GM12873 (cell line): Measurements from ENCODE around the gene EVC.

Source experiments
- TF ChIP-seq, protein P1 (sequence below): IDR thresholded peaks from 2 replicates; pipeline ENCODE4 v1.5.1; 2012; ENCODE audit warnings: low read depth, mild to moderate bottlenecking, moderate library complexity, low read length, control low read depth; ENCODE audit not compliant: insufficient read depth; ENCODE audit errors: missing control alignments

EVC gene

DNA sequence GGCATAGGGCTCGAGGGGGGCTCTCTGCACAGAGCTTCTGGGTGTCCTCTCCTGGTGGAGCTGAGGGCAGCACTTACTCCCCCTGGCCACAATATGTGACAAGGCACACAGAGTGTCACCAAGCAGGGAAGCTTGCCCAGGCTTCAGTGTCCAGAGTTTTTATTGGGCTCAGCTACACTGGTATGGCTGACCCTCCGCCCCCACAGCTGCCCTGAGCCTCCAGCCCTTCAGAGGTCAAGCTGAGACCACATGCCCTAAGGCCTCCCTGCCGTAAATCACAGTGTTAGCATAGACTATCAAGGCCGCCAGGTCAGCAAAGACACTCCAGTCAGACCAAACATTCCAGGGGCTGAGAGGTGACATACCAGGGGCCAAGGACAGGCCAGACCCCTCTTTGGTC, 59.0 kb downstream of the EVC start:
- TF ChIP-seq, protein P1, sequence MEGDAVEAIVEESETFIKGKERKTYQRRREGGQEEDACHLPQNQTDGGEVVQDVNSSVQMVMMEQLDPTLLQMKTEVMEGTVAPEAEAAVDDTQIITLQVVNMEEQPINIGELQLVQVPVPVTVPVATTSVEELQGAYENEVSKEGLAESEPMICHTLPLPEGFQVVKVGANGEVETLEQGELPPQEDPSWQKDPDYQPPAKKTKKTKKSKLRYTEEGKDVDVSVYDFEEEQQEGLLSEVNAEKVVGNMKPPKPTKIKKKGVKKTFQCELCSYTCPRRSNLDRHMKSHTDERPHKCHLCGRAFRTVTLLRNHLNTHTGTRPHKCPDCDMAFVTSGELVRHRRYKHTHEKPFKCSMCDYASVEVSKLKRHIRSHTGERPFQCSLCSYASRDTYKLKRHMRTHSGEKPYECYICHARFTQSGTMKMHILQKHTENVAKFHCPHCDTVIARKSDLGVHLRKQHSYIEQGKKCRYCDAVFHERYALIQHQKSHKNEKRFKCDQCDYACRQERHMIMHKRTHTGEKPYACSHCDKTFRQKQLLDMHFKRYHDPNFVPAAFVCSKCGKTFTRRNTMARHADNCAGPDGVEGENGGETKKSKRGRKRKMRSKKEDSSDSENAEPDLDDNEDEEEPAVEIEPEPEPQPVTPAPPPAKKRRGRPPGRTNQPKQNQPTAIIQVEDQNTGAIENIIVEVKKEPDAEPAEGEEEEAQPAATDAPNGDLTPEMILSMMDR: no peak

DNA sequence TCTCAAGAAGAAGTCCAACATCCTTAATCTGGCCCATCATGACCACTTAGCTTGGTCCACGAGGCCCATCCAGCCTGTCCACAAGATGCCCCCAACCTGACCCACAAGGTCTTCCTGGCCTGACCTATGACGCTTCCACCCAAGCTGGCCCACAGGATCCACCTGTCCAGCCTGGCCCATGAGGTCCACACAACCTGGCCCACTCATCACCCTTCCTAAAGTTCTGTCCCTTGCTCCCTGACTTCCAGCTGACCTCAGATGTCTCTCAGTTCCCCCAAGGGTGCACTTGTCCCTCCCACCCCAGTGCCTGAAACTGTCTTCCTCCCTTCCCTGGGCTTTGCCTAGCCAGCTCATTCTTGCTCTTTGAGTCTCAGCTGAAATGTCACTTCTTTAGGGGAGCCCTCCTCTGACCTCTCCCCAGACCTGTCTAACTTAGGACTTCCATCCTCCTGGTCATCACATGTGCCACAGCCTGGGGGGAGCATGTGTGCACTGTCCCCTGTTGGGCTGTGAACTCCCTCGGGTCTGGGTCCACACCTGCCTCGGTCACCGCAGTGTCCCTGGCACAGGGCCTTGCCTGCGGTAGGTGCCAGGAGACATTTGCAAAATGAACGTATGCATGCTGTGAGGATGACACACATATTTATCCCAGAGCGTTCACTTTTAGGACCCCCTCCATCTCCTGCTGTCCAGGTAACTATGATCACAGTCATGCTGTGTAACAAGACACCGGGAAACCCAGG, 61.7 kb downstream of the EVC start:
- TF ChIP-seq, protein P1: no peak

DNA sequence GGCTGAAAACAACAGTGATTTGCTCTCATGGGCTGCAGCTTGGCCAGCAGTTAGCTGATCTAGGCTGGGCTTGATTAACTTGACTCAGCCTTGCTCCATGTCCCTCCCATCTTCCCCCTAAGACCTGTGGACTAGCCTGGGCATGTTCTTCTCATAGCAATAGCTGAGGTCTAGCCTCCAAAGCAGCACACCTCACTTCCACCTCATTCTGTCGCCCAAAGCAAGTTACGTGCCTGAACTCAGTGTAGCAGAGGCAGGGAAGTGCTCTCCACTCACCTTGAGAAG, 62.2 kb downstream of the EVC start:
- TF ChIP-seq, protein P1: no peak

DNA sequence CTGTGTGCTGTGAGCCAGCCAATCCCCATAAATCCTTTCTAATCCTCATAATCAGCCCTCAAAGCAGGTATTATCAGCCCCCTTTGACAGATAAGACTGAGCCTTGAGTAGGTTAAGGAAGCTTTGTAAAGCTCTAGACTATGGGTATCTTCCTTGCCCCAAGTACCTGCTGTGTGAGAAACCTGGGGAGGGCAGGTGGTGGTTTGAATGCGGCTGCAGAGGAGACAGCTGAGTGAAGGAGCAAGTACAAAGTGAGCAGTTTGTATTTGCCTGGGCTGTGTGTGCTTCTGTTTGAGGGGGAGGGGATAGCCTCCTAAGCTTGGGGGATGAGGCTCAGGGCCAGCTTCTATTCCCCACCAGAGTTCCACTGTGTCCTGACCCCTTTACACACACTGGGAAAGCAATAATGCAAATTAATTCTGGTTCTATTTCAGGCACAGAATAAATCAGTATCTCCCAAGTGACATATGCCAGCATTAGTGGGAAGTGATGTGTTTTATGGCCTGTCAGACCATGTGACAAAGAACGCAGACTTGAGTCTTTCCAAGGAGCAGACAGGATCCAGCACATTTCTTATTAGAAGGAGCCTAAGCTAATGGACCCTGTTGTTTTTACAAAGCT, 63.5 kb downstream of the EVC start:
- TF ChIP-seq, protein P1: no peak

DNA sequence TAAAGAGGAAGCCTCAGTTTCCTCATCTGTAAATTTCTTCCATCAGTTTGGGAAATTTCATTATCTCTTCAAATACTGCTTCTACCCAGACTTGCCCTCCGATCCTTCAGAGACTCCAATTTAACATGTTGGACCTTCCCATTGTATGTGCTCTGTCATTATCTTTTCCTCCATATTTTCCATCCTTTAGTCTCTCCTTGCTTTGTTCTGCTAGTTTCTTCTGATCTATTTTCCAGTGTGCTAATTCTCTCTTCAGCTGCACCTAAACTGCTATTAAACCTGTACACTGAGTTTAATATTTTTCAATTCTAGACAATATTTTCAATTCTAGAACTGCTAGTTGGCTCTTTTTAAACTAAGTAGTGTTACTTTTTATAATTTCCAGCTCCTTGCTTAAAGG, 65.5 kb downstream of the EVC start:
- TF ChIP-seq, protein P1: no peak

DNA sequence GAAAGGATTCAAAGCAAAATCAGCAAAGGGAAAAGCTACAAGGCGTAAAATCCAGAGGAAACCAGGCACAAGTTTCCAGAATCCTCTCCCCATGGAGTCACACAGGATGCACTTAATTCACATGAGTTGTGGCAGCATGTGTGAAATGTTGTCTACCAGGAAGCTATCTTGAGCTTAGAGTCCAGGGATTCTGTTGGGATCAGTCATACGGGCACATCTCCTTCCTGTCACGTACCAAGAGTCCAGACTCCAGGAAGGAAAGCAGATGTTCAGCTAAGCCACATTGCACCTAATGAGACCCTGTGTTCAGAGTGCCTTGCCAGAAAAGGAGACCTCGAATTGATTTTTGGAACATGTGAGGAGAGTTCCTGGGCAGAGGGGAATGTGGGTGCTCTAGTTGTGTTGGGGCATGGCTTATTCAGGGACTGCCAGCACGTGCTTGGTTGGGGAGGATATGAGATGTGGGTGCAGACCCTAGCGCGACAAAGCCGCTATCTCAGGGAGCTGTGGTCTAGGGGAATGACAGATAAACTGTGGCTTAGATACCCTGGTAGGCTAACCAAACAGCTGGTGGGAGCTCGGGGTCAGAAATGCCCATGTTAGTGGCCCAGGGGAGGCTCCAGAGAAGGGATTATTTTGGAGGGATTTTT, 70.0 kb downstream of the EVC start:
- TF ChIP-seq, protein P1: no peak

DNA sequence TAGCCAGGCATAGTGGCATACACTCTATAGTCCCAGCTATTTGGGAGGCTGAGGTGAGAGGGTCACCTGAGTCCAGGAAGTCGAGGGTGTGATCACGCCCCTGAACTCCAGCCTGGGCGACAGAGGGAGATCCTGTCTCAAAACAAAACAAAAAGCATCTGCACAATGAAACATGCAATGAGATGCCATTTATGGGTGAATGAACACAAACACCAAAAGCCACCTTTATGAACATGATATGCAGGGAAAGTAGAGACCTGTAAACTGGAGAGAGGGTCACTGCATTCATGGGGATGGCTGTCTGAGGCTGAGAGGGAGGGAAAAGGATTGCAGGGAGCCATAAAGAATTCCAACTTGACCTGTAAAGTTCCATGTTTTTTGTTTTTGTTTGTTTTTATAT, 70.7 kb downstream of the EVC start:
- TF ChIP-seq, protein P1: no peak
